GM12878 (cell line): ENCODE results near the gene MED22.

Source experiments
- CBFB ChIP-seq: IDR thresholded peaks from 2 replicates; pipeline ENCODE4 v1.6.1; 2016; ENCODE audit warnings: antibody characterized with exemption, low read depth
- CHD4 ChIP-seq: fragments of 200-600 bp; sonication (generic); IDR thresholded peaks from 2 replicates; pipeline ENCODE4 v1.6.1; 2016; ENCODE audit warnings: mild to moderate bottlenecking
- CREM ChIP-seq: IDR thresholded peaks from 2 replicates; pipeline ENCODE4 v1.6.1; 2014; ENCODE audit warnings: antibody characterized with exemption, low read depth
- CTCF ChIP-seq, 3 experiments: IDR thresholded peaks in 2 of 3; conservative IDR thresholded peaks in 1 of 3; 2 replicates each; pipeline ENCODE4 v1.5.1; 2011; ENCODE audit warnings: low read depth in 3 of 3, low read length in 3 of 3, mild to moderate bottlenecking in 3 of 3, control low read depth in 2 of 3, moderate library complexity in 2 of 3, inconsistent platforms in 1 of 3, mixed read lengths in 1 of 3; ENCODE audit not compliant: control insufficient read depth in 2 of 3, insufficient read depth in 1 of 3; ENCODE audit errors: extremely low read depth in 1 of 3
- KDM1A ChIP-seq: fragments of 200-600 bp; sonication (generic); IDR thresholded peaks from 2 replicates; pipeline ENCODE4 v1.6.1; 2016; ENCODE audit warnings: borderline replicate concordance
- MEF2B ChIP-seq: fragments of 450-650 bp; IDR thresholded peaks from 2 replicates; pipeline ENCODE4 v1.6.1; 2018; ENCODE audit warnings: mild to moderate bottlenecking, moderate library complexity; ENCODE audit not compliant: partially characterized antibody, poor library complexity, severe bottlenecking
- PBX3 ChIP-seq: IDR thresholded peaks from 2 replicates; pipeline ENCODE4 v1.6.1; 2011; ENCODE audit warnings: mild to moderate bottlenecking, low read depth, low read length, moderate library complexity; ENCODE audit not compliant: insufficient replicate concordance
- POLR2A ChIP-seq: IDR thresholded peaks from 2 replicates; pipeline ENCODE4 v1.6.1; 2011; ENCODE audit warnings: low read depth, mild to moderate bottlenecking, low read length
- POLR2AphosphoS5 ChIP-seq: IDR thresholded peaks from 2 replicates; pipeline ENCODE4 v1.6.1; 2011; ENCODE audit warnings: mild to moderate bottlenecking, low read length, inconsistent platforms
- REST ChIP-seq: IDR thresholded peaks from 2 replicates; pipeline ENCODE4 v1.6.1; 2012; ENCODE audit warnings: mild to moderate bottlenecking, low read depth, low read length
- RFX5 ChIP-seq: IDR thresholded peaks from 2 replicates; pipeline ENCODE4 v1.6.1; 2011; ENCODE audit warnings: low read depth, low read length, improper control_type of control experiment
- TARDBP ChIP-seq: IDR thresholded peaks from 2 replicates; pipeline ENCODE4 v1.6.1; 2016; ENCODE audit warnings: borderline replicate concordance
- ZNF274 ChIP-seq: IDR thresholded peaks from one replicate; pipeline ENCODE4 v1.8.0; 2011; ENCODE audit not compliant: insufficient read length, insufficient read depth

DNA sequence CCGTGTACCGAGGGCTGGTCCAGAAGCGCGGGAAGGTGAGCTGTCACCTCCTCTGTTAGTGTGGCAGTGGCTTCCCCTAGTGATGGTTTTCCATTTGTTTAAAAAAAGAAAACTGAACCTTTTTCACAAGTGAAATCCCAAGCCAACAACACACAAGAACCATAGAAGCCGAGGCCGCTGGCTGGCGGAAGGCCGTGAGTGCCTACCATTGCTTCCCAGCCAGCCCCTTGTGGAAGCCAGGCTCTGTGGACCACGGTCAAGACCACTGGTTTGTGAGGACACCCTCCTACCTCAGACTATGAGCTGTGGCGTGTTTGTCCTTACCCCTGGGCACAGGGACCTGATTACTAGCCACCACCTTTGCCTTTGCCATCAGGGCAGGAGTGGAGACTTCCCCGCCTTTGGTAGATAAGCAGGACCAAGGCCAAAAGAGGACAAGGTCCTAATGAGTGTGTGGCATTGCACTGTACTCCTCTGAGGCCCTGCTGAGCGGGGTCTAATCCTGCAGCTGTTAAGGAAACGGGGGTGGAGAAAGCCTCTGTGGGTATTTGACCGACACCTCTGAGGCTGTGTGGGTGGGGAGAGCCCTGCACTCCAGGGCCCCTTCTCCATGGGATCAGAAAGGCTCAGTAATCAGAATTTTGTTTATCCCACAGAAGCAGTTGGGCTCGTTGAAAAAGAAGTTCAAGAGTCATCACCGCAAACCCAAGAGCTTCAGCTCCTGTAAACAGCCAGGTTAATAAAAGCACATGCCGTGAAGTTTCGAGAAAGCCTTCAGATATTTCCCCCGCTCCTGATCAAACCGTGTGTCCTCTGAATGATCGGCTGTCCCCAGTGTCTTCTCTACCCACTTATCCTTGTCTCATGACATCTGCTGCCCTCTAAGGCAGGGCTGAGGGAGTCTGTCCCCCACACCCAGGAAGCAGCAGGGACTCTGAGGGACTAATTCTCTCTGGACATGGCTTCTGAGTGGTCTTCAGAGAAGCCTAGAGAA, 12.8 kb upstream of the MED22 start:
- TF ChIP-seq PBX3 (no peak), CTCF (IDR thresholded peaks at IDR 0.05 in 2 of 3, conservative IDR thresholded peaks at IDR 0.05 in 1 of 3; ENCODE audit: control insufficient read depth in 2 of 3, extremely low read depth in 1 of 3, insufficient read depth in 1 of 3, low read depth in 3 of 3, low read length in 3 of 3) (no peak), POLR2AphosphoS5 (peak; percentile 40), CBFB (no peak), KDM1A (no peak), CREM (no peak), ZNF274 (no peak), CHD4 (no peak), POLR2A (peak; percentile 64), RFX5 (no peak), TARDBP (no peak), MEF2B (no peak), REST (no peak)
